HG02798 (cell line): Measurements from ENCODE around the gene THAP3.

Experiments used
- ATAC-seq: cut with Tn5 transposase; IDR thresholded peaks from one replicate; pipeline ENCODE4 v1.9.1; 2021; ENCODE audit warnings: mild to moderate bottlenecking; ENCODE audit not compliant: unreplicated experiment, poor library complexity

The THAP3 gene

GRCh38 chr1:6624710-6625583, at the start of gene THAP3:
Gene THAP3 (plus strand): TSS chr1:6624868. CDS start chr1:6625219, 351 bp downstream.
- ATAC-seq, result peak; percentile 81

- no peak for ATAC-seq
Observed at GRCh38 chr1:6577831-6578525, 46.7 kb upstream of the THAP3 start.

DNA sequence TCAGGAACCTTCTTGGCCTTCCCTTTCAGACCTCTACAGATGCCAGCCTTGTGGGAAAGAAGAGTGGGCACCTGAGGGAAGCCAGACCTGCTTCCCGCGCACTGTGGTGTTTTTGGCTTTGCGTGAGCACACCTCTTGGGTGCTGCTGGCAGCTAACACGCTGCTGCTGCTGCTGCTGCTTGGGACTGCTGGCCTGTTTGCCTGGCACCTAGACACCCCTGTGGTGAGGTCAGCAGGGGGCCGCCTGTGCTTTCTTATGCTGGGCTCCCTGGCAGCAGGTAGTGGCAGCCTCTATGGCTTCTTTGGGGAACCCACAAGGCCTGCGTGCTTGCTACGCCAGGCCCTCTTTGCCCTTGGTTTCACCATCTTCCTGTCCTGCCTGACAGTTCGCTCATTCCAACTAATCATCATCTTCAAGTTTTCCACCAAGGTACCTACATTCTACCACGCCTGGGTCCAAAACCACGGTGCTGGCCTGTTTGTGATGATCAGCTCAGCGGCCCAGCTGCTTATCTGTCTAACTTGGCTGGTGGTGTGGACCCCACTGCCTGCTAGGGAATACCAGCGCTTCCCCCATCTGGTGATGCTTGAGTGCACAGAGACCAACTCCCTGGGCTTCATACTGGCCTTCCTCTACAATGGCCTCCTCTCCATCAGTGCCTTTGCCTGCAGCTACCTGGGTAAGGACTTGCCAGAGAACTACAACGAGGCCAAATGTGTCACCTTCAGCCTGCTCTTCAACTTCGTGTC, 45.9 kb upstream of the THAP3 start:
- ATAC-seq, result no peak

DNA sequence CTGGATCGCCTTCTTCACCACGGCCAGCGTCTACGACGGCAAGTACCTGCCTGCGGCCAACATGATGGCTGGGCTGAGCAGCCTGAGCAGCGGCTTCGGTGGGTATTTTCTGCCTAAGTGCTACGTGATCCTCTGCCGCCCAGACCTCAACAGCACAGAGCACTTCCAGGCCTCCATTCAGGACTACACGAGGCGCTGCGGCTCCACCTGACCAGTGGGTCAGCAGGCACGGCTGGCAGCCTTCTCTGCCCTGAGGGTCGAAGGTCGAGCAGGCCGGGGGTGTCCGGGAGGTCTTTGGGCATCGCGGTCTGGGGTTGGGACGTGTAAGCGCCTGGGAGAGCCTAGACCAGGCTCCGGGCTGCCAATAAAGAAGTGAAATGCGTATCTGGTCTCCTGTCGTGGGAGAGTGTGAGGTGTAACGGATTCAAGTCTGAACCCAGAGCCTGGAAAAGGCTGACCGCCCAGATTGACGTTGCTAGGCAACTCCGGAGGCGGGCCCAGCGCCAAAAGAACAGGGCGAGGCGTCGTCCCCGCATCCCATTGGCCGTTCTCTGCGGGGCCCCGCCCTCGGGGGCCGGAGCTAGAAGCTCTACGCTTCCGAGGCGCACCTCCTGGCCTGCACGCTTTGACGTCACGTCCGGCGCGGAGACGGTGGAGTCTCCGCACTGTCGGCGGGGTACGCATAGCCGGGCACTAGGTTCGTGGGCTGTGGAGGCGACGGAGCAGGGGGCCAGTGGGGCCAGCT, 45.1 kb upstream of the THAP3 start, which contains the start of gene ZBTB48:
TSS of gene ZBTB48 (plus strand) at position 621 of the 745 bp plus-strand sequence. CDS start 616 bp downstream, outside the sequence.
- peak; percentile 94 for ATAC-seq

GRCh38 chr1:6580119-6580592, 44.5 kb upstream of the THAP3 start:
- ATAC-seq, result no peak

DNA sequence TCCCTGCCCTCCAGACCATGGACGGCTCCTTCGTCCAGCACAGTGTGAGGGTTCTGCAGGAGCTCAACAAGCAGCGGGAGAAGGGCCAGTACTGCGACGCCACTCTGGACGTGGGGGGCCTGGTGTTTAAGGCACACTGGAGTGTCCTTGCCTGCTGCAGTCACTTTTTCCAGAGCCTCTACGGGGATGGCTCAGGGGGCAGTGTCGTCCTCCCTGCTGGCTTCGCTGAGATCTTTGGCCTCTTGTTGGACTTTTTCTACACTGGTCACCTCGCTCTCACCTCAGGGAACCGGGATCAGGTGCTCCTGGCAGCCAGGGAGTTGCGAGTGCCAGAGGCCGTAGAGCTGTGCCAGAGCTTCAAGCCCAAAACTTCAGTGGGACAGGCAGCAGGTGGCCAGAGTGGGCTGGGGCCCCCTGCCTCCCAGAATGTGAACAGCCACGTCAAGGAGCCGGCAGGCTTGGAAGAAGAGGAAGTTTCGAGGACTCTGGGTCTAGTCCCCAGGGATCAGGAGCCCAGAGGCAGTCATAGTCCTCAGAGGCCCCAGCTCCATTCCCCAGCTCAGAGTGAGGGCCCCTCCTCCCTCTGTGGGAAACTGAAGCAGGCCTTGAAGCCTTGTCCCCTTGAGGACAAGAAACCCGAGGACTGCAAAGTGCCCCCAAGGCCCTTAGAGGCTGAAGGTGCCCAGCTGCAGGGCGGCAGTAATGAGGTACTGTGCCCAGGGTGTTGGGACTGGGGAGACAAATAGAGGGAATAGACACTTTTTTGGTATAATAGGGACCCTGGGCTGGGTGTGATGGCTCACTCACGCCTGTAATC, 43.9 kb upstream of the THAP3 start:
- ATAC-seq, result no peak

DNA sequence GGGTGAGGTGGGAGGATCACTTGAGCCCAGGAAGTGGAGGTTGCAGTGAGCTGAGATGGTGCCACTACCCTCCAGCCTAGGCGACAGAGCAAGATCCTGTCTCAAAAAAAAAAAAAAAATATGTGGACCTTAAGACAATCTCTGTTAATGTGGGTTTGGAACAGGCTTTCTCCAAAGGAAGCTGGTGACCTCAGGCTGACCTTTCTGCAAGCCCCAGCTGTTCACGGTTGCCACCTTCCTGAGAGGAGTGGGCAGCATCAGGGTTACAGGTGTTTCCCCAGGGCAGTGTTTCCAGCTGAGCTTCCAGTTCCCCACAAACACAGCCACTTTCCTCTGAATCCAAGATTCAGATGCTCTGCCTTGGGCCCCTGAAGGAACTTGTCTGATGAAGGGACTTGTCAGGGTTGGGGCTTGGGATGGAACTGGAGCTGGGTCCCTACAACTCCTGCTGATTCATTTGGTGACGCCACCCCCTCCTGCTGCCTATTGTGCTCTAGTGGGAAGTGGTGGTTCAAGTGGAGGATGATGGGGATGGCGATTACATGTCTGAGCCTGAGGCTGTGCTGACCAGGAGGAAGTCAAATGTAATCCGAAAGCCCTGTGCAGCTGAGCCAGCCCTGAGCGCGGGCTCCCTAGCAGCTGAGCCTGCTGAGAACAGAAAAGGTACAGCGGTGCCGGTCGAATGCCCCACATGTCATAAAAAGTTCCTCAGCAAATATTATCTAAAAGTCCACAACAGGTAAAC, 42.9 kb upstream of the THAP3 start:
- ATAC-seq, result no peak

- ATAC-seq, result no peak
Observed at GRCh38 chr1:6582370-6582769, 42.3 kb upstream of the THAP3 start.

- ATAC-seq, result no peak
Observed at GRCh38 chr1:6584126-6585080, 40.3 kb upstream of the THAP3 start.

GRCh38 chr1:6585081-6585722, 39.5 kb upstream of the THAP3 start:
- ATAC-seq, result no peak

GRCh38 chr1:6585841-6586240, 38.8 kb upstream of the THAP3 start:
- no peak for ATAC-seq

DNA sequence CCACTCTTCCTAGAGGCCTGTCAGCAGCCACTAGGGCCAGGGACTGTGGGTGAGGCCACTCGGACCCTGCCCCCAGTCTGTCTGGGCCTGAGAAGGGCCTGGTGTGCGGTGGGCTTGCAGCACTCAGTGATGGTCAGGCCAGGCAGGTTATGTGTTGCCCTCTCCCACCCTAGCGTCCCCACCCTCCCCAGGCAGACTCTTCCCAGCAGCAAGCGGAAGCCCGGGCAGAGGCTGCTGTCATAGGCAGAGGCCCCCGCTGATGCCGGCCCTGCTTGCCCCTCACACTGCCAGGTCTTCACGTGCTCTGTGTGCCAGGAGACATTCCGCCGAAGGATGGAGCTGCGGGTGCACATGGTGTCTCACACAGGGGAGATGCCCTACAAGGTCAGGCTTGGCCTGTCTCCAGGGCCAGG, 38.3 kb upstream of the THAP3 start:
- ATAC-seq, result no peak

- ATAC-seq, result no peak
Observed at GRCh38 chr1:6587261-6588005, 37.2 kb upstream of the THAP3 start.

GRCh38 chr1:6588128-6588892, 36.4 kb upstream of the THAP3 start:
- no peak for ATAC-seq

DNA sequence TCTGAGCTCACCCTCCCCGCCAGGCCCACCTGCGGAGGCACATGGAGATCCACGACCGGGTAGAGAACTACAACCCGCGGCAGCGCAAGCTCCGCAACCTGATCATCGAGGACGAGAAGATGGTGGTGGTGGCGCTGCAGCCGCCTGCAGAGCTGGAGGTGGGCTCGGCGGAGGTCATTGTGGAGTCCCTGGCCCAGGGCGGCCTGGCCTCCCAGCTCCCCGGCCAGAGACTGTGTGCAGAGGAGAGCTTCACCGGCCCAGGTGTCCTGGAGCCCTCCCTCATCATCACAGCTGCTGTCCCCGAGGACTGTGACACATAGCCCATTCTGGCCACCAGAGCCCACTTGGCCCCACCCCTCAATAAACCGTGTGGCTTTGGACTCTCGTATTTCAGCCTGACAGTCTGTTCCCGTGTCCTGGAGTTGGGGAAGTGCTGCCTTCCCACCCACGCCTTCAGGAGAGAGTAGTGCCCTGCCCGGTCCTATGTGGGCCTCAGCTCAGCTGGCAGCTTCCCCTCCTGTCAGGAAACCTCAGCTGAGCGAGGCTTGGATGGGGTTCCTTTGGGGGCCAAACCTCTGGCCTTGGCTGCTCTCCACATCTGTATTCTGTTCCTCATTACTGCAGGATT, 35.7 kb upstream of the THAP3 start:
- no peak for ATAC-seq
